GM12801 (cell line): ENCODE results near the gene THEM5.

Experiments
- TF ChIP-seq, protein P1 (sequence below): IDR thresholded peaks from one replicate; pipeline ENCODE4 v1.5.1; 2011; ENCODE audit warnings: control low read depth; ENCODE audit not compliant: insufficient read length; ENCODE audit errors: extremely low read depth

The THEM5 gene

DNA sequence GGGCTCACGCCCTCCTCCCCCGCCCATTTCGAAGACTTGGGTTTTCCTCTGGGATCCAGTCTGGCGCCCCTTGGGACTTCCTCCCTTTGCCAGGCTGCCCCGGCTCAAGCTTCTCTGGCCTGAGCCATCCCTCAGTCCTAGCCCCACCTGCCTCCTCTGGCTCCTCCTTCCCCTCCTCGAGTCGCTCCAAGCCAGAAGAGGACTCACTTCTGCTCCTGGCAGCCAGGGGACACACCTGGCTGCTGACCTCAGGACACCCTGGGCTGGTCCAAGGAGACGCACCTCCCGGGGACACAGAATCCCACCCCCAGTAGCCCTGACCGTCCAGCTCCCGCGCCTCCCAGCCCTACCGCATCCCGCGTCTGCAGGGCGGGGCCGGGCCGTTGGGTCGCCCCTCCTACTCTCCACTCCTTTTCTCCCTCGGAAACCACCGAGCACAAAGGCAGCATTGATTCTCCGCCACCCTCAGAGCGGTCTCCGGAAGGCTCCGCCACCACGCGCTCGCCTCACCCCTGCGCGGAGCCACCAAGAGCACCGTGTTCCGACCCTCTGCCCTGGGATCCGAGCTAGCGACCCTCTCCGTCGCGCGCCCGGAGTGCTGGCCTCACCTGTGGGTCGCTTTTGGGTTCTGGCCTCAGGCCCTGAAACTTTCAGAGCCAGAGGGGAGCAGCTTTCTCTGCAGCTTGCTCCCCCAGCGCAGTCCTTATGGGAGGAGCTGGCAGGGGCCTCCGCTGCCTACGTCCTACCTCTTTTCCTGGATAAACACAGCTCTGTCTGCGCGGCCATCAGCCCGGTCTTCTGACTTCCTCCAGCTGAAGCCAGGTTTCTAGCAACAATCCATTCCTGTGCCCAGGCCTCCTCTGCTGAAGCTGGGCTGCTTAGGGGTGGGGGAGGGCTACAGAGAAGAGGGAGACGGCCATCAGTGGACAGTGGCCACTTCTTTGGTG lies 13.8 kb downstream of the THEM5 start, which contains the start of gene C2CD4D:
C2CD4D (minus strand) TSS at position 364 of the 947 bp plus-strand sequence. CDS start 831 bp downstream, outside the sequence.
- TF ChIP-seq, protein P1, sequence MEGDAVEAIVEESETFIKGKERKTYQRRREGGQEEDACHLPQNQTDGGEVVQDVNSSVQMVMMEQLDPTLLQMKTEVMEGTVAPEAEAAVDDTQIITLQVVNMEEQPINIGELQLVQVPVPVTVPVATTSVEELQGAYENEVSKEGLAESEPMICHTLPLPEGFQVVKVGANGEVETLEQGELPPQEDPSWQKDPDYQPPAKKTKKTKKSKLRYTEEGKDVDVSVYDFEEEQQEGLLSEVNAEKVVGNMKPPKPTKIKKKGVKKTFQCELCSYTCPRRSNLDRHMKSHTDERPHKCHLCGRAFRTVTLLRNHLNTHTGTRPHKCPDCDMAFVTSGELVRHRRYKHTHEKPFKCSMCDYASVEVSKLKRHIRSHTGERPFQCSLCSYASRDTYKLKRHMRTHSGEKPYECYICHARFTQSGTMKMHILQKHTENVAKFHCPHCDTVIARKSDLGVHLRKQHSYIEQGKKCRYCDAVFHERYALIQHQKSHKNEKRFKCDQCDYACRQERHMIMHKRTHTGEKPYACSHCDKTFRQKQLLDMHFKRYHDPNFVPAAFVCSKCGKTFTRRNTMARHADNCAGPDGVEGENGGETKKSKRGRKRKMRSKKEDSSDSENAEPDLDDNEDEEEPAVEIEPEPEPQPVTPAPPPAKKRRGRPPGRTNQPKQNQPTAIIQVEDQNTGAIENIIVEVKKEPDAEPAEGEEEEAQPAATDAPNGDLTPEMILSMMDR: no peak

DNA sequence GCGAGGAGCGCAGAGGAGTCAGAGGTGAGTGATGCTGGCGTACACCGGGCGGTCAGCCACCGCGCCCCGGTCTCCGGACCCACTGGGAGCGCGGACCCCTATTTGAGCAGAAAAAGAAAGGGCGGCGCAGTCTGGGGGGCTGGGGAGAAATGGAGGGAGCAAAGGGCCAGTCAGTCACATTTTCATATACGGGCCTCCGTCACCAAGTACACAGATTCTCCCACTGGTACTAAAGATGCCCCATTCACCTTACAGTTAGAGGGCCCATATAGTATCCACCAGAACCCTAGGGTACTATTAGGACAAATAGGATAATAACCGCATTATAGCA lies 14.5 kb downstream of the THEM5 start:
- TF ChIP-seq, protein P1: no peak

- TF ChIP-seq, protein P1: no peak
Measured at GRCh38 chr1:151838222-151839081, 15.1 kb downstream of the THEM5 start.

- TF ChIP-seq, protein P1: no peak
Measured at GRCh38 chr1:151837884-151838221, 15.7 kb downstream of the THEM5 start.

GRCh38 chr1:151837197-151837596 lies 16.3 kb downstream of the THEM5 start:
- TF ChIP-seq, protein P1: no peak

DNA sequence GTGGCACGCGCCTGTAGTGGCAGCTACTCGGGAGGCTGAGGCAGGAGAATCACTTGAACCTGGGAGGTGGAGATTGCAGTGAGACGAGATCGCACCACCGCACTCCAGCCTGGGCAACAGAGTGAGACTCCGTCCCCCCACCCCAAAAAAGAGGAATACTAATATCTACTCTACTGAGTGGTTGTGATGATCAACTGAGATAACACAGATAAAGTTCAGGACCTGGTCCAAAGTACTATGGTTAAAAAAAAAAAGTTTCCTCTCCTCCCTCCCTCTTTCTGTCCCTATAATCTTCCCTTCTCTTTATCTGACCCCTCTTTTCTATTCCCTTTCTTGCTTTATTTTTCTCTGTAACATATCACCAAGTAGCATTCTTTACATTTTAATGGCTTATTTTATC lies 17.9 kb downstream of the THEM5 start:
- TF ChIP-seq, protein P1: no peak

- TF ChIP-seq, protein P1: no peak
Measured at GRCh38 chr1:151834239-151834638, 19.3 kb downstream of the THEM5 start.
